DOHH2 (cell line): ENCODE results near the gene NKX2-3.

ENCODE experiments used
- H3F3A ChIP-seq: fragments of 200-600 bp; sonication (generic), shearing (Covaris generic); 2 replicates; pipeline ENCODE4 v1.6.0; 2016; ENCODE audit warnings: antibody characterized with exemption, mild to moderate bottlenecking; ENCODE audit not compliant: control insufficient read depth, insufficient read depth
- H3K27ac ChIP-seq: fragments of 200-600 bp; sonication (generic); 2 replicates; pipeline ENCODE4 v1.5.1; 2014; ENCODE audit warnings: low read depth, mild to moderate bottlenecking, low read length, moderate library complexity
- H3K27me3 ChIP-seq: fragments of 200-600 bp; sonication (generic); 2 replicates; pipeline ENCODE4 v1.6.1; 2014; ENCODE audit warnings: mild to moderate bottlenecking, low read length, mixed read lengths; ENCODE audit not compliant: control insufficient read depth
- H3K36me3 ChIP-seq: fragments of 200-600 bp; sonication (generic); 2 replicates; pipeline ENCODE4 v1.6.1; 2014; ENCODE audit warnings: mild to moderate bottlenecking, low read length, moderate library complexity, mixed read lengths; ENCODE audit not compliant: control insufficient read depth
- H3K4me1 ChIP-seq: fragments of 200-600 bp; sonication (generic); 2 replicates; pipeline ENCODE4 v1.6.1; 2014; ENCODE audit warnings: mild to moderate bottlenecking, low read length, mixed read lengths; ENCODE audit not compliant: control insufficient read depth
- H3K4me2 ChIP-seq: fragments of 200-600 bp; sonication (generic); 2 replicates; pipeline ENCODE4 v1.6.0; 2014; ENCODE audit warnings: mild to moderate bottlenecking, low read length, moderate library complexity
- H3K4me3 ChIP-seq: fragments of 200-600 bp; sonication (generic); 2 replicates; pipeline ENCODE4 v1.5.1; 2014; ENCODE audit warnings: mild to moderate bottlenecking, low read length, mixed read lengths
- H3K79me2 ChIP-seq: fragments of 200-600 bp; sonication (generic); 2 replicates; pipeline ENCODE4 v1.6.1; 2014; ENCODE audit warnings: mild to moderate bottlenecking, low read length, mixed read lengths; ENCODE audit not compliant: control insufficient read depth
- H3K9me2 ChIP-seq: fragments of 200-600 bp; sonication (generic); replicated peaks from 2 replicates; pipeline ENCODE4 v1.6.1; 2014; ENCODE audit warnings: mild to moderate bottlenecking, low read length, mixed read lengths; ENCODE audit not compliant: control insufficient read depth
- H3K9me3 ChIP-seq: fragments of 200-600 bp; sonication (generic); 2 replicates; pipeline ENCODE4 v1.6.1; 2014; ENCODE audit warnings: antibody characterized with exemption, low read length, mixed read lengths; ENCODE audit not compliant: control insufficient read depth, insufficient read depth
- H4K20me1 ChIP-seq: fragments of 200-600 bp; sonication (generic); 2 replicates; pipeline ENCODE4 v1.6.0; 2014; ENCODE audit warnings: low read depth, mild to moderate bottlenecking, antibody characterized with exemption, low read length, moderate library complexity; ENCODE audit not compliant: control insufficient read depth, insufficient read depth
- CTCF ChIP-seq: fragments of 200-600 bp; sonication (generic); IDR thresholded peaks from one replicate; pipeline ENCODE4 v1.5.1; 2014; ENCODE audit warnings: antibody characterized with exemption, mild to moderate bottlenecking, low read depth, low read length; ENCODE audit not compliant: poor library complexity, severe bottlenecking
- EZH2phosphoT487 ChIP-seq: fragments of 200-600 bp; sonication (generic); IDR thresholded peaks from 2 replicates; pipeline ENCODE4 v1.6.1; 2017; ENCODE audit warnings: borderline replicate concordance, mild to moderate bottlenecking, antibody characterized with exemption, low read length, moderate library complexity, mixed read lengths

The NKX2-3 gene

GRCh38 chr10:99555371-99555770 is 22.6 kb downstream of the NKX2-3 start:
- Histone ChIP-seq H3K4me2 (no peak overlapping the region), H3K27ac (no peak overlapping the region), H3F3A (no peaks in the 10 kb centered on the region), H3K27me3 (peaks cover 17% of the 10 kb centered on the region), H4K20me1 (no peaks in the 10 kb centered on the region), H3K9me3 (no peaks in the 10 kb centered on the region), H3K9me2 (no peaks in the 10 kb centered on the region), H3K36me3 (no peaks in the 10 kb centered on the region), H3K79me2 (no peaks in the 10 kb centered on the region), H3K4me1 (no peaks in the 10 kb centered on the region), H3K4me3 (no peak overlapping the region)
- TF ChIP-seq CTCF: no peak
- TF ChIP-seq EZH2phosphoT487: no peak

- Histone ChIP-seq H3K4me1 (no peaks in the 10 kb centered on the region), H3K79me2 (no peaks in the 10 kb centered on the region), H3K9me3 (no peaks in the 10 kb centered on the region), H4K20me1 (no peaks in the 10 kb centered on the region), H3K9me2 (no peaks in the 10 kb centered on the region), H3K4me3 (no peak overlapping the region), H3F3A (no peaks in the 10 kb centered on the region), H3K27me3 (peaks cover 14% of the 10 kb centered on the region), H3K4me2 (no peak overlapping the region), H3K27ac (no peak overlapping the region), H3K36me3 (no peaks in the 10 kb centered on the region)
- TF ChIP-seq EZH2phosphoT487: no peak
Observed at GRCh38 chr10:99555825-99556523, 23.2 kb downstream of the NKX2-3 start.

GRCh38 chr10:99557044-99557443 is 24.3 kb downstream of the NKX2-3 start:
- H3K36me3 ChIP-seq: no peaks in the 10 kb centered on the region
- no peaks in the 10 kb centered on the region for H3K9me2 ChIP-seq

More at GRCh38 chr10:99557044-99557443, 24.3 kb downstream of the NKX2-3 start:
- Histone ChIP-seq H3K4me3 (no peak overlapping the region), H3K79me2 (no peaks in the 10 kb centered on the region), H3K9me3 (no peaks in the 10 kb centered on the region), H3K27me3 (peaks cover 4% of the 10 kb centered on the region; the same call in 1 of the 2 replicates), H3K4me2 (no peak overlapping the region), H3K27ac (no peak overlapping the region), H3F3A (no peaks in the 10 kb centered on the region), H3K4me1 (no peaks in the 10 kb centered on the region), H4K20me1 (no peaks in the 10 kb centered on the region)
- no peak for TF ChIP-seq CTCF
- TF ChIP-seq EZH2phosphoT487: no peak
